Lung (tissue), 12 donors: ENCODE results near the gene MRPS16. TPM values are rescaled to one million over a fixed set of nuclear protein-coding genes. Genes with fewer than 3 reads are reported as not detected.

Source experiments
- ATAC-seq: fragments of 200-7000 bp; cut with Tn5 transposase; one replicate; pipeline ENCODE4 v1.9.1; 2020; ENCODE audit warnings: moderate number of reproducible peaks; ENCODE audit not compliant: insufficient read depth, low FRiP score
- DNase-seq, 3 donors: peaks; one replicate each; pipeline ENCODE4 v3.0.0-alpha.2; 2013 to 2017
- H3K27ac ChIP-seq, 2 donors: one replicate each; pipeline ENCODE4 v1.5.1; 2013; ENCODE audit warnings: mild to moderate bottlenecking in 2 of 2, moderate library complexity in 2 of 2, control low read depth in 1 of 2, inconsistent platforms in 1 of 2, low read depth in 1 of 2, low read length in 1 of 2
- H3K27me3 ChIP-seq, 3 donors: one replicate each; pipeline ENCODE4 v1.5.1; 2013; ENCODE audit warnings: low read length in 2 of 3; ENCODE audit not compliant: control insufficient read depth in 3 of 3, insufficient read depth in 3 of 3
- H3K36me3 ChIP-seq, 4 donors: one replicate each; pipeline ENCODE4 v1.5.1; 2013; ENCODE audit warnings: low read length in 4 of 4, mild to moderate bottlenecking in 1 of 4, moderate library complexity in 1 of 4; ENCODE audit not compliant: control insufficient read depth in 4 of 4, insufficient read depth in 4 of 4
- H3K4me1 ChIP-seq, 5 donors: one replicate each; pipeline ENCODE4 v1.5.1; 2013; ENCODE audit warnings: low read length in 5 of 5, mild to moderate bottlenecking in 2 of 5, moderate library complexity in 1 of 5; ENCODE audit not compliant: control insufficient read depth in 5 of 5, insufficient read depth in 5 of 5
- H3K4me3 ChIP-seq: one replicate; pipeline ENCODE4 v1.5.1; 2013; ENCODE audit warnings: mild to moderate bottlenecking, control low read depth, moderate library complexity
- H3K9ac ChIP-seq, 2 donors: one replicate each; pipeline ENCODE4 v1.5.1; 2013; ENCODE audit warnings: low read length in 2 of 2, control low read depth in 1 of 2; ENCODE audit not compliant: insufficient read depth in 1 of 2
- H3K9me3 ChIP-seq, 4 donors: one replicate each; pipeline ENCODE4 v1.5.1; 2013; ENCODE audit warnings: low read length in 3 of 4, mild to moderate bottlenecking in 1 of 4, moderate library complexity in 1 of 4; ENCODE audit not compliant: control insufficient read depth in 4 of 4, insufficient read depth in 3 of 4
- WGBS, 2 donors: extraction: QIAGEN DNeasy Blood & Tissue Kit; methylation state at CpG; one replicate each; pipeline ENCODE4 v1.1.7; 2013; 5-methylcytosine and 5-hydroxymethylcytosine counted together
- polyA plus RNA-seq, 2 donors: library from polyadenylated mRNA; stranded (reverse); fragments of 200-250 nt; gene quantifications; one replicate each; pipeline ENCODE4 v1.2.1, GENCODE V29; 2013
- total RNA-seq, 2 donors: library from RNA; depleted of rRNA in 1 of 2; stranded (reverse); fragments of >200 nt in 1 of 2; gene quantifications; one replicate each; pipeline ENCODE4 v1.2.1, GENCODE V29; 2014 to 2021
- TF ChIP-seq, protein P1 (sequence below): IDR thresholded peaks from 2 replicates; pipeline ENCODE4 v1.5.1; 2012; ENCODE audit warnings: mild to moderate bottlenecking; ENCODE audit errors: control extremely low read depth, extremely low read depth
- donor health status: control.
- donor health status: control.
- donor health status: Bipolar disorder and iron deficiency.
- donor health status: healthy.
- donor health status: DM: yes; HTN: yes; CAD: no.

Gene MRPS16
- total and polyA plus RNA-seq, 4 donors: 32.7 to 96.1 (median 63.4) TPM

DNA sequence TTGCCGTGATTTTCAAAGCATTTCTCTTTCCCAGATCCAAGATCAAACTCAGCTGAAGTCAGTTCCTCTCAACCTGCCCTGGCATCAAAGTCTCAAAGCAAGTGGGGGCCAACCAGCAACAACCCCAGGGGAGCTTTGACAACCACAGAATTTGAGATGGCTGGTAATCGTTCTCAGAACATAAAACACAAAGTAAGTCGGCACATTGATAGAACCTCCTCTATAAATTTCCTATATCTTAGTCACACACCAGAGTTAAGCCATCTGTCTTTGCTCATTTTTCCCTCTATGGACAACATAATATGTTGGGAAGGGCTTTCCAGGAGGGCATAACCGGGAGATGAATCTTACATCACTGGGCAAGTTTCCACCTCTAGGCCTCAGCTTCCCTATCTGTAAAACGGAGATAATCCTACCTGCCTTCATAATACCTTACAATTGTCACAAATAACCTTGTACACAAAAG is 4.2 kb downstream of the MRPS16 start:
- H3K9ac ChIP-seq: no peak overlapping the region
- H3K27ac ChIP-seq: no peak overlapping the region
- TF ChIP-seq, protein P1, sequence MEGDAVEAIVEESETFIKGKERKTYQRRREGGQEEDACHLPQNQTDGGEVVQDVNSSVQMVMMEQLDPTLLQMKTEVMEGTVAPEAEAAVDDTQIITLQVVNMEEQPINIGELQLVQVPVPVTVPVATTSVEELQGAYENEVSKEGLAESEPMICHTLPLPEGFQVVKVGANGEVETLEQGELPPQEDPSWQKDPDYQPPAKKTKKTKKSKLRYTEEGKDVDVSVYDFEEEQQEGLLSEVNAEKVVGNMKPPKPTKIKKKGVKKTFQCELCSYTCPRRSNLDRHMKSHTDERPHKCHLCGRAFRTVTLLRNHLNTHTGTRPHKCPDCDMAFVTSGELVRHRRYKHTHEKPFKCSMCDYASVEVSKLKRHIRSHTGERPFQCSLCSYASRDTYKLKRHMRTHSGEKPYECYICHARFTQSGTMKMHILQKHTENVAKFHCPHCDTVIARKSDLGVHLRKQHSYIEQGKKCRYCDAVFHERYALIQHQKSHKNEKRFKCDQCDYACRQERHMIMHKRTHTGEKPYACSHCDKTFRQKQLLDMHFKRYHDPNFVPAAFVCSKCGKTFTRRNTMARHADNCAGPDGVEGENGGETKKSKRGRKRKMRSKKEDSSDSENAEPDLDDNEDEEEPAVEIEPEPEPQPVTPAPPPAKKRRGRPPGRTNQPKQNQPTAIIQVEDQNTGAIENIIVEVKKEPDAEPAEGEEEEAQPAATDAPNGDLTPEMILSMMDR: no peak
- ATAC-seq: no peak
- H3K27me3 ChIP-seq: no peaks in the 10 kb centered on the region
- DNase-seq: no peak
- no peak overlapping the region for H3K4me3 ChIP-seq
- H3K36me3 ChIP-seq: peaks cover 2 to 21% (median 11%) of the 10 kb centered on the region in 4 donors
- H3K9me3 ChIP-seq: no peaks in the 10 kb centered on the region
- WGBS, 2 donors: 82 to 85% methylated on average over 5 of the region's 5 CpGs
- H3K4me1 ChIP-seq: peaks cover 4 to 41% (median 7%) of the 10 kb centered on the region in 5 donors

DNA sequence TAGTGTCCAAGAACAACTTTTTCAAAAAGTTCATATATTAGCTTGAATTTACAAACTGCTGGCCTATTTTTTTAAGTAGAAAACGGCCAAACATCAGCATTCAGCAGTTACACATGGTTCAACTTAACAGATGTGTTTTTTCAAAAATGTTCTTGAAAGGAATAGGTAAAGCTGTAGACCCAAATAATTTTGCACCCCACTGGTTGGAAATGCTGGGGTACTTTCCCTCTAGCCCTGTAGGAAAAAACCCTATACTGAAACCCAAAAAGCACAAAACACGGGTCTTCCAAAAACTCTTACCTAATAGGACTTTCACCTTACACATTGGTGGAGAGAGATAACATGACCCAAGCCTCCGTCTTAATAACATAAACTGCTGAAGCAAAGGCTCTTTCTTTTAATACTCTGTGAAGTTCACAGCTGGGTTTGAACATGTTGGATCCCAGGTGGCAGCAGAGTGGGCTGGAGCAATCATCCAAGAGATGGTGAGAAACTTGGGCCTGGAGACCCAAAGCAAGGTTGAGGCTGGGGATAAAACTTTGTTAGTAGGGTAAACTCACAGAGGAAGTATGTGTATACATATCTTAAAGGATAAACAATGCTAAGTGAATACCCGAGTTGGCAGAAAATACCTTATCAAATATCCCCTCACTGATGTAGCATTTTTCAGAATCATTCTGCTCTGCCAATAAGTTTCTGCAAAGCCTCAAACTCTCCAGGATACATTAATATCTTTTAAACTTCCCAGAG is 4.8 kb downstream of the MRPS16 start:
- H3K27ac ChIP-seq: peak overlapping the region; percentile 83 to 97
- peak overlapping the region; percentile 17 to 89 for H3K9ac ChIP-seq
- DNase-seq (peak in 1 of 3 donors; percentile 12), ATAC-seq (no peak)
- TF ChIP-seq, protein P1: no peak
- peaks cover 3 to 38% (median 7%) of the 10 kb centered on the region in 5 donors for H3K4me1 ChIP-seq
- peak overlapping the region; percentile 100 for H3K4me3 ChIP-seq
- H3K9me3 ChIP-seq: no peaks in the 10 kb centered on the region
- WGBS, 2 donors: 40 to 49% methylated on average over 4 of the region's 4 CpGs
- H3K36me3 ChIP-seq: peaks cover 2 to 26% (median 11%) of the 10 kb centered on the region in 4 donors
- H3K27me3 ChIP-seq: no peaks in the 10 kb centered on the region

DNA sequence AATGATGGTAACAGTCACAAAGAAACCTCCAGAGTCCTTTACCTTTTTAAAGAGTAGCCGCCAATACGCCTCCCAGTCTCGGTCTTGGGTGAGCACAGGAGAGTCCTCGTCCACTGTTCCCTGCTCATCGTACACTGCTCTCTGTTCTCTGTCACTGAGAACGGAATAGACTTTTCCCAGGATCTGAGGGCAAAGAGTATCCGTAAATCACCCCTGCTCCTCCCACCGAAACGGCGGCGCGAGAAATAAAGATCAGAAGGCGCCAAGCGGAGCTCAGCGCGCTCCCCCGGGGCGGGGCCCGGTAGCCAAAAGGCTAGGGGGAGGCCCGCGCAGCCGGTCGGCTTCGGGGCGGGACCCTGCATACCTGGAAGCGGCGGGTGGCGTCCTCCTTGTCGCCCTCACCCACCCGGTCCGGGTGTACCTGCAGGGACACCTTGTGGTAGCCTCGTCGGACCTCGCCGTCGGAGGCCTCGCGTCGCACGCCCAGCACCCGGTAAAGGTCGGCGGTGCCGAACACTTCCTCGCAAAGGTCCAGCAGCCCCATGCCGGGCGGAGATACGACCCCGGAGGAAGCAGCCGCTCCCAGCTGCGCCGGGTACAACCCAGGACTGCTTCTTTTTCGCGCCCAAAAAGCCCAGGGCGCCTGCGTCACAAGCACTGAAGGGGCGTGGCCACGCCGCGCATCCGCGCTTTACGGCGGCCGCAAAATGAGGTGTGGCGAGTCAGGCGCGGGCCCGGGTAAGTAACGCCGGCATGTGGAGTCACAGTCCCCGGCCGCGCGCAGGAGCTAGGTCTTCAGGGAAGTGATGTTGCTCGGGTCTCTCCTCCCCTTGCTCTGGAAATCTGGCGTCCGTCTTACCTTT is 5.6 kb downstream of the MRPS16 start, which contains the start of gene DNAJC9:
DNAJC9 (minus strand) TSS at position 610 of the 863 bp plus-strand sequence; CDS start at position 544, 66 bp downstream.
- peak within 1 kb of the TSS; percentile 100 for H3K4me3 ChIP-seq
- H3K4me1 ChIP-seq: peaks cover 3 to 38% (median 7%) of the 10 kb centered on the region in 5 donors
- DNase-seq: peak; percentile 95 to 97 (median 97)
- peak within 1 kb of the TSS; percentile 83 to 97 for H3K27ac ChIP-seq
- peaks cover 5 to 31% (median 11%) of the 10 kb centered on the region in 4 donors for H3K36me3 ChIP-seq
- H3K27me3 ChIP-seq: no peaks in the 10 kb centered on the region
- ATAC-seq: peak; percentile 98
- H3K9ac ChIP-seq: peak within 1 kb of the TSS; percentile 71 to 89
- 0 to 1% methylated on average over 70 to 78 of the region's 78 CpGs for WGBS, 2 donors
- TF ChIP-seq, protein P1: no peak
- no peaks in the 10 kb centered on the region for H3K9me3 ChIP-seq
